Urothelium cell line (cell line): ENCODE results near the gene PKD2.
A peak's percentile ranks its signal among the peaks of the same experiment; 100 is the strongest.
"Not testable (repeated sequence)": the region's sequence is repeated elsewhere in the genome, so short reads cannot be mapped to it uniquely, and the experiment has no call there.

Source experiments
- DNase-seq: peaks from one replicate; pipeline ENCODE4 v3.0.0; 2011; ENCODE audit warnings: low spot score, mixed read lengths
- FAIRE-seq: peaks from 2 replicates; lab custom pipeline; 2011; peaks lifted over from hg19 to GRCh38; lab: Jason Lieb, UNC

Gene PKD2

GRCh38 chr4:88021824-88022223 is 14.4 kb downstream of the PKD2 start:
- DNase-seq (no peak), FAIRE-seq (no peak)

GRCh38 chr4:88022289-88022688 is 14.9 kb downstream of the PKD2 start:
- DNase-seq (no peak), FAIRE-seq (no peak)

GRCh38 chr4:88025868-88026661 is 18.6 kb downstream of the PKD2 start:
- FAIRE-seq, DNase-seq: not testable (repeated sequence)

- DNase-seq (no peak), FAIRE-seq (no peak)
These were observed 20.5 kb downstream of the PKD2 start for GRCh38 chr4:88027611-88028608.

- no peak for FAIRE-seq
- no peak for DNase-seq
These were observed 21.5 kb downstream of the PKD2 start for GRCh38 chr4:88028946-88029345.

- FAIRE-seq (no peak), DNase-seq (no peak)
These were observed 22.1 kb downstream of the PKD2 start for GRCh38 chr4:88029556-88029955.

- DNase-seq (no peak), FAIRE-seq (no peak)
These were observed 23.3 kb downstream of the PKD2 start for GRCh38 chr4:88030565-88031310.

- no peak for FAIRE-seq
- DNase-seq: peak; percentile 55
These were observed 25.9 kb downstream of the PKD2 start for GRCh38 chr4:88033309-88033708.

- FAIRE-seq: no peak
- no peak for DNase-seq
These were observed 27.9 kb downstream of the PKD2 start for GRCh38 chr4:88035292-88035691.

- DNase-seq (no peak), FAIRE-seq (no peak)
These were observed 30.0 kb downstream of the PKD2 start for GRCh38 chr4:88037447-88037846.

- DNase-seq (no peak), FAIRE-seq (no peak)
These were observed 30.5 kb downstream of the PKD2 start for GRCh38 chr4:88037936-88038335.

- DNase-seq (no peak), FAIRE-seq (no peak)
These were observed 33.3 kb downstream of the PKD2 start for GRCh38 chr4:88040707-88041106.

- FAIRE-seq (no peak), DNase-seq (no peak)
These were observed 34.2 kb downstream of the PKD2 start for GRCh38 chr4:88041626-88042025.

- DNase-seq (no peak), FAIRE-seq (no peak)
These were observed 35.6 kb downstream of the PKD2 start for GRCh38 chr4:88043001-88043400.

- no peak for FAIRE-seq
- no peak for DNase-seq
These were observed 36.3 kb downstream of the PKD2 start for GRCh38 chr4:88043586-88044340.

GRCh38 chr4:88045021-88045420 is 37.6 kb downstream of the PKD2 start:
- FAIRE-seq (no peak), DNase-seq (no peak)

GRCh38 chr4:88054229-88054628 is 46.8 kb downstream of the PKD2 start:
- FAIRE-seq (no peak), DNase-seq (no peak)

GRCh38 chr4:88054901-88055300 is 47.5 kb downstream of the PKD2 start:
- no peak for FAIRE-seq
- peak; percentile 17 for DNase-seq

GRCh38 chr4:88058295-88058694 is 50.9 kb downstream of the PKD2 start:
- FAIRE-seq (no peak), DNase-seq (no peak)

- DNase-seq (no peak), FAIRE-seq (no peak)
These were observed 52.3 kb downstream of the PKD2 start for GRCh38 chr4:88059766-88060165.
